ENCODE results near the gene PDSS1.
A peak's percentile ranks its signal among the peaks of the same experiment; 100 is the strongest.

Gene PDSS1

GRCh38 chr10:26725837-26726727 is 28.6 kb downstream of the PDSS1 start:
- TF ChIP-seq CTCF (conservative IDR thresholded peaks at IDR 0.05; ENCODE audit: control insufficient read depth, insufficient read depth, low read depth, low read length), result peak; percentile 77
- no peak overlapping the region for H3K4me3 ChIP-seq (ENCODE audit: control insufficient read depth, low read depth, low read length)
- peak; percentile 69 for DNase-seq (ENCODE audit: low read depth)

GRCh38 chr10:26727005-26727404 is 29.5 kb downstream of the PDSS1 start:
- TF ChIP-seq CTCF (conservative IDR thresholded peaks at IDR 0.05; ENCODE audit: control insufficient read depth, insufficient read depth, low read depth, low read length), result no peak
- no peak overlapping the region for H3K4me3 ChIP-seq (ENCODE audit: control insufficient read depth, low read depth, low read length)
- DNase-seq (ENCODE audit: low read depth), result no peak

- no peak for DNase-seq (ENCODE audit: low read depth)
- no peak overlapping the region for H3K4me3 ChIP-seq (ENCODE audit: control insufficient read depth, low read depth, low read length)
- no peak for TF ChIP-seq CTCF (conservative IDR thresholded peaks at IDR 0.05; ENCODE audit: control insufficient read depth, insufficient read depth, low read depth, low read length)
These were observed 31.5 kb downstream of the PDSS1 start for GRCh38 chr10:26728957-26729356.

- no peak for DNase-seq (ENCODE audit: low read depth)
- TF ChIP-seq CTCF (conservative IDR thresholded peaks at IDR 0.05; ENCODE audit: control insufficient read depth, insufficient read depth, low read depth, low read length), result no peak
- H3K4me3 ChIP-seq (ENCODE audit: control insufficient read depth, low read depth, low read length), result no peak overlapping the region
These were observed 31.9 kb downstream of the PDSS1 start for GRCh38 chr10:26729395-26729794.

GRCh38 chr10:26730552-26730951 is 33.1 kb downstream of the PDSS1 start:
- H3K4me3 ChIP-seq (ENCODE audit: control insufficient read depth, low read depth, low read length), result no peak overlapping the region
- no peak for TF ChIP-seq CTCF (conservative IDR thresholded peaks at IDR 0.05; ENCODE audit: control insufficient read depth, insufficient read depth, low read depth, low read length)
- DNase-seq (ENCODE audit: low read depth), result no peak

- H3K4me3 ChIP-seq (ENCODE audit: control insufficient read depth, low read depth, low read length), result no peak overlapping the region
- no peak for TF ChIP-seq CTCF (conservative IDR thresholded peaks at IDR 0.05; ENCODE audit: control insufficient read depth, insufficient read depth, low read depth, low read length)
- DNase-seq (ENCODE audit: low read depth), result no peak
These were observed 36.5 kb downstream of the PDSS1 start for GRCh38 chr10:26733750-26734568.

Measured in fibroblast of mammary gland (primary cell).